ENCODE results near the gene LY6G6C. TPM values are rescaled to one million over a fixed set of nuclear protein-coding genes. Genes with fewer than 3 reads are reported as not detected.

Gene LY6G6C
- polyA plus RNA-seq, 3 donors: 0.27 TPM; not detected in 2

DNA sequence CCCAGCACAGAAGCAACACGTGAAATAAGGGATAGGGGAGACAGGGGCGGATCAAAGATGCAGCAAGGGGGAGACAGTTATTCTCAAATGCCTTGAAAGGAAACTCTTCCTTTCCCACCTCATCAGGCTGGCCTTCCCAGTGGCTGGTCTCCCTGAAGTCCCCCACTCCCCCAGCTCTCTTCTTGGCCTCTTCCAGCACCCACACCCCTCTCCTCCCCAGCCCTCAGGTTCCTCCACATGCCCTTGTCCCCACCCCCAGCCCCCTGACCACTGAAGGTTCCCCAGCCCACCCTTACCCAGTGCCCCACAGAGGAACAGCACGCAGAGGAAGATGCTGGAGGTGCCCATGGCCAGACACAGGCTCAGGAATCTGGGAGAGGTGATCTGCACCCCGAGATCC lies 8.1 kb downstream of the LY6G6C start:
- Histone ChIP-seq H3K36me3 (replicated peaks in 1 of 2; ENCODE audit: control insufficient read depth in 1 of 2, insufficient read depth in 2 of 2, low read length in 2 of 2) (no peaks in the 10 kb centered on the region), H3K4me3 (replicated peaks in 1 of 3; ENCODE audit: low read depth in 2 of 3, low read length in 3 of 3) (no peak overlapping the region), H3K79me2 (ENCODE audit: insufficient read depth, low read length) (no peaks in the 10 kb centered on the region), H4K20me1 (ENCODE audit: insufficient read depth, low read length) (no peaks in the 10 kb centered on the region), H3K4me1 (ENCODE audit: control insufficient read depth in 1 of 2, insufficient read depth in 2 of 2, low read length in 2 of 2) (peaks cover 21 to 27% of the 10 kb centered on the region in 2 donors), H2AFZ (ENCODE audit: insufficient read depth, low read depth, low read length, poor library complexity, severe bottlenecking) (no peak overlapping the region), H3K9ac (ENCODE audit: insufficient read depth, low read length, poor library complexity, severe bottlenecking) (no peak overlapping the region), H3K4me2 (replicated peaks; ENCODE audit: extremely low read depth, low read length, poor library complexity, severe bottlenecking) (no peak overlapping the region), H3K27me3 (ENCODE audit: control insufficient read depth in 2 of 2, insufficient read depth in 2 of 2, low read length in 2 of 2) (no peaks in the 10 kb centered on the region), H3K27ac (ENCODE audit: low read depth in 1 of 2, low read length in 2 of 2) (no peak overlapping the region), H3K9me3 (replicated peaks in 1 of 2; ENCODE audit: control insufficient read depth in 1 of 2, insufficient read depth in 1 of 2, low read length in 2 of 2) (no peaks in the 10 kb centered on the region)
- no peak overlapping the region for H3K4me3 Mint-ChIP-seq
- no peaks in the 10 kb centered on the region for H3K36me3 Mint-ChIP-seq
- DNase-seq: no peak
- peaks cover 0 to 2% (median 0%) of the 10 kb centered on the region in 7 donors for H3K9me3 Mint-ChIP-seq
- no CpG with 5 or more reads among the region's 4 CpGs for WGBS (ENCODE audit: insufficient coverage)
- TF ChIP-seq, protein P1, sequence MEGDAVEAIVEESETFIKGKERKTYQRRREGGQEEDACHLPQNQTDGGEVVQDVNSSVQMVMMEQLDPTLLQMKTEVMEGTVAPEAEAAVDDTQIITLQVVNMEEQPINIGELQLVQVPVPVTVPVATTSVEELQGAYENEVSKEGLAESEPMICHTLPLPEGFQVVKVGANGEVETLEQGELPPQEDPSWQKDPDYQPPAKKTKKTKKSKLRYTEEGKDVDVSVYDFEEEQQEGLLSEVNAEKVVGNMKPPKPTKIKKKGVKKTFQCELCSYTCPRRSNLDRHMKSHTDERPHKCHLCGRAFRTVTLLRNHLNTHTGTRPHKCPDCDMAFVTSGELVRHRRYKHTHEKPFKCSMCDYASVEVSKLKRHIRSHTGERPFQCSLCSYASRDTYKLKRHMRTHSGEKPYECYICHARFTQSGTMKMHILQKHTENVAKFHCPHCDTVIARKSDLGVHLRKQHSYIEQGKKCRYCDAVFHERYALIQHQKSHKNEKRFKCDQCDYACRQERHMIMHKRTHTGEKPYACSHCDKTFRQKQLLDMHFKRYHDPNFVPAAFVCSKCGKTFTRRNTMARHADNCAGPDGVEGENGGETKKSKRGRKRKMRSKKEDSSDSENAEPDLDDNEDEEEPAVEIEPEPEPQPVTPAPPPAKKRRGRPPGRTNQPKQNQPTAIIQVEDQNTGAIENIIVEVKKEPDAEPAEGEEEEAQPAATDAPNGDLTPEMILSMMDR (IDR thresholded peaks at IDR 0.05): no peak
- intact Hi-C loops (cut with micrococcal nuclease): no loop called here
- peak overlapping the region in 1 of 7 donors; percentile 47 for H3K27ac Mint-ChIP-seq
- peaks cover 0 to 9% (median 4%) of the 10 kb centered on the region in 3 donors for H3K27me3 Mint-ChIP-seq (ENCODE audit: low read depth in 3 of 3)
- H3K4me1 Mint-ChIP-seq: peaks cover 28% of the 10 kb centered on the region

DNA sequence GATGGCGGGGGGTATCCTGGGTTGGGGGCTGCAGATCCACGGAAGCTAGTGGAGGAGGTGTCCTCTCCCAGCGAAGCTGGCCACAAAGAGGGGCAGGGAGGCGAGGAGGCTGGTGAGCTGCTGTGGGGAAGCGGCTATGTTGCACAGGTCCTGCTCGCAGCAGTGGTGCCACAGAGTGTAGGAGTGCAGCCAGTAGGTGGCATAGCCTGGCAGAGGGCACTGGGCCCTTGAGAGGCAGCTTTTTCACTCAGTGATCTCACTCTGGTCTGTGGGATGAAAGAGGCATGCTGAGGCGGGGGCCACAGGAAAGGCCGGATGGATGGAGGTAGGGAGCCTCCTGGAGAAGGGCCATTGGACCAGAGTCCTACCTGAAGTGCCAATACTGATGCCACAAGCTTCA lies 9.2 kb downstream of the LY6G6C start:
- WGBS (ENCODE audit: insufficient coverage): 63% methylated on average over 8 of the region's 8 CpGs
- H3K27me3 Mint-ChIP-seq (ENCODE audit: low read depth in 3 of 3): peaks cover 0 to 9% (median 1%) of the 10 kb centered on the region in 3 donors
- DNase-seq: peak; percentile 32 to 49 (median 35)
- H3K27ac ChIP-seq (ENCODE audit: low read depth in 1 of 2, low read length in 2 of 2): no peak overlapping the region
- intact Hi-C loops (cut with micrococcal nuclease): no loop called here
- no peak overlapping the region for H3K4me3 ChIP-seq (replicated peaks in 1 of 3; ENCODE audit: low read depth in 2 of 3, low read length in 3 of 3)
- peaks cover 28% of the 10 kb centered on the region for H3K4me1 Mint-ChIP-seq
- no peaks in the 10 kb centered on the region for H4K20me1 ChIP-seq (ENCODE audit: insufficient read depth, low read length)
- no peaks in the 10 kb centered on the region for H3K9me3 ChIP-seq (replicated peaks in 1 of 2; ENCODE audit: control insufficient read depth in 1 of 2, insufficient read depth in 1 of 2, low read length in 2 of 2)
- H3K4me1 ChIP-seq (ENCODE audit: control insufficient read depth in 1 of 2, insufficient read depth in 2 of 2, low read length in 2 of 2): peaks cover 21 to 27% of the 10 kb centered on the region in 2 donors
- H3K27ac Mint-ChIP-seq: peak overlapping the region in 2 of 7 donors; percentile 56 to 60
- H3K9ac ChIP-seq (ENCODE audit: insufficient read depth, low read length, poor library complexity, severe bottlenecking): no peak overlapping the region
- peak overlapping the region; percentile 38 for H2AFZ ChIP-seq (ENCODE audit: insufficient read depth, low read depth, low read length, poor library complexity, severe bottlenecking)
- H3K36me3 ChIP-seq (replicated peaks in 1 of 2; ENCODE audit: control insufficient read depth in 1 of 2, insufficient read depth in 2 of 2, low read length in 2 of 2): no peaks in the 10 kb centered on the region
- TF ChIP-seq, protein P1 (IDR thresholded peaks at IDR 0.05): peak; percentile 26
- no peaks in the 10 kb centered on the region for H3K36me3 Mint-ChIP-seq
- H3K4me3 Mint-ChIP-seq: peak overlapping the region in 1 of 2 donors; percentile 23
- no peak overlapping the region for H3K4me2 ChIP-seq (replicated peaks; ENCODE audit: extremely low read depth, low read length, poor library complexity, severe bottlenecking)
- peaks cover 0 to 2% (median 0%) of the 10 kb centered on the region in 7 donors for H3K9me3 Mint-ChIP-seq
- no peaks in the 10 kb centered on the region for H3K27me3 ChIP-seq (ENCODE audit: control insufficient read depth in 2 of 2, insufficient read depth in 2 of 2, low read length in 2 of 2)
- no peaks in the 10 kb centered on the region for H3K79me2 ChIP-seq (ENCODE audit: insufficient read depth, low read length)

All from CD14-positive monocyte (primary cell).